ENCODE measurements around the gene BDP1. TPM values are rescaled to one million over a fixed set of nuclear protein-coding genes. Genes with fewer than 3 reads are reported as not detected.

The BDP1 gene
- total RNA-seq, 4 donors from 2014 or later, result 8.1 to 19.4 (median 14.2) TPM

- no peak for DNase-seq
- peaks cover 0 to 5% (median 5%) of the 10 kb centered on the region in 3 donors for H3K27me3 ChIP-seq
- H3K36me3 ChIP-seq, result peaks cover 0 to 14% of the 10 kb centered on the region in 2 donors
- ATAC-seq, result no peak
- intact Hi-C loops (cut with DNase I; ENCODE audit: low total_unique reads), result no loop called here
- TF ChIP-seq CTCF (IDR thresholded peaks at IDR 0.05 in 4 of 5, conservative IDR thresholded peaks at IDR 0.05 in 1 of 5) (no peak), POLR2A (IDR thresholded peaks at IDR 0.05) (no peak)
- H3K9me3 ChIP-seq, result no peaks in the 10 kb centered on the region
- H3K27ac ChIP-seq, result peak overlapping the region; percentile 86 to 87 (median 86)
- in situ Hi-C loops (cut with MboI; ENCODE audit: low sequenced_read_pairs in 4 of 4), result loop anchor here in 1 of 4 donors (25.0 kb wide), 1 partner anchor 307 kb away; no protein-coding TSS in a partner anchor
- H3K4me1 ChIP-seq, result peaks cover 16 to 21% of the 10 kb centered on the region in 2 donors
- H3K4me3 ChIP-seq, result peak overlapping the region; percentile 75 to 91 (median 85)
Measured at GRCh38 chr5:71454913-71455312, 538 bp upstream of the BDP1 start.

DNA sequence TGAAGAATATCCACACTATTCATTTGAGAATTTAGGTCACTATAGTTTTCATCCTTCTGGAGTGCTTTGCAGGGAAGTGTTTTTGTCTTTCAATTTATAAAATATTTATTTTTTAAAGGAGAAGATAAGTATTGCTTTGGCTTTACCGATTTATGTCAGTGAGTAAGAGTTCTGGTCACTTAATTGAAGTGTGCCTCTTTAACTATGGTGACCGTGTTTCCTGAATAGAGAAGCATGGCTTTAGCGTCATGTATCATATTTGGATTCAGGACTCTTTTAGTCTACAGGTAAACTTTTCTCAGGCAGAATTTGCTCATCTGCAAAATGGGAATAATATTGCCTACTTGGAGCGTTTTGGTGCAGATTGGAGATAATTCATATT is 902 bp downstream of the BDP1 start:
- peak overlapping the region; percentile 86 to 87 (median 86) for H3K27ac ChIP-seq
- no peak for DNase-seq
- no peaks in the 10 kb centered on the region for H3K27me3 ChIP-seq
- peak overlapping the region; percentile 75 to 91 (median 85) for H3K4me3 ChIP-seq
- TF ChIP-seq CTCF (IDR thresholded peaks at IDR 0.05 in 4 of 5, conservative IDR thresholded peaks at IDR 0.05 in 1 of 5), result no peak
- TF ChIP-seq POLR2A (IDR thresholded peaks at IDR 0.05), result no peak
- no peak for ATAC-seq
- intact Hi-C loops (cut with DNase I; ENCODE audit: low total_unique reads) (no loop called here), in situ Hi-C loops (cut with MboI; ENCODE audit: low sequenced_read_pairs in 4 of 4) (loop anchor here in 1 of 4 donors (25.0 kb wide), 1 partner anchor 306 kb away; no protein-coding TSS in a partner anchor)
- H3K36me3 ChIP-seq, result peaks cover 0 to 29% of the 10 kb centered on the region in 2 donors
- peaks cover 16 to 21% of the 10 kb centered on the region in 2 donors for H3K4me1 ChIP-seq
- no peaks in the 10 kb centered on the region for H3K9me3 ChIP-seq

- intact Hi-C loops (cut with DNase I; ENCODE audit: low total_unique reads) (no loop called here), in situ Hi-C loops (cut with MboI; ENCODE audit: low sequenced_read_pairs in 4 of 4) (loop anchor here in 1 of 4 donors (25.0 kb wide), 1 partner anchor 305 kb away; no protein-coding TSS in a partner anchor)
- DNase-seq (no peak), ATAC-seq (no peak)
- H3K27me3 ChIP-seq, result no peaks in the 10 kb centered on the region
- peaks cover 0 to 34% of the 10 kb centered on the region in 2 donors for H3K36me3 ChIP-seq
- peak overlapping the region in 1 of 4 donors; percentile 87 for H3K27ac ChIP-seq
- peak overlapping the region in 1 of 4 donors; percentile 91 for H3K4me3 ChIP-seq
- no peaks in the 10 kb centered on the region for H3K9me3 ChIP-seq
- TF ChIP-seq CTCF (IDR thresholded peaks at IDR 0.05 in 4 of 5, conservative IDR thresholded peaks at IDR 0.05 in 1 of 5) (no peak), POLR2A (IDR thresholded peaks at IDR 0.05) (no peak)
- peaks cover 16 to 21% of the 10 kb centered on the region in 2 donors for H3K4me1 ChIP-seq
Measured at GRCh38 chr5:71457106-71457505, 1.7 kb downstream of the BDP1 start.

DNA sequence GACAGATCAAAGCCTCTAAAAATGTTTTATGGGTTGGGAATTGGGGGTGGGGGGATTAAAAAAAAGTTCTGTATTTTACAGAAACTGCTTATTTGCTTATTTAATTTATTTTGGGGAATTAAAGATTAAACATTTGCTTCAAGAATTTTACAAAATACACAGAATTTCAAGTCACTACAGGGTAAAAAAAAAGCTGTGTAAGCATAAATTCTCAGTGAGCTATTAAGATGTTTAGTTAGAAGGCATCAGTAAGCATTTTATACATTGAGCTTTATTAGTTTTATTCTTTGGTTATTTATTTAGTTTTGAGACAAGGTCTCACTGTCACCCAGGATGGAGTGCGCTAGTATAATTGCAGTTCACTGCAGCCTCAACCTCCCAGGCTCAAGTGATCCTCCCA is 5.2 kb downstream of the BDP1 start:
- peaks cover 0 to 69% of the 10 kb centered on the region in 2 donors for H3K36me3 ChIP-seq
- in situ Hi-C loops (cut with MboI; ENCODE audit: low sequenced_read_pairs in 4 of 4), result loop anchor here in 1 of 4 donors (10.0 to 25.0 kb wide), 2 partner anchors 54 to 302 kb away; no protein-coding TSS in a partner anchor
- DNase-seq (no peak), ATAC-seq (no peak)
- no peak for TF ChIP-seq POLR2A (IDR thresholded peaks at IDR 0.05)
- no peak for TF ChIP-seq CTCF (IDR thresholded peaks at IDR 0.05 in 4 of 5, conservative IDR thresholded peaks at IDR 0.05 in 1 of 5)
- H3K4me3 ChIP-seq, result no peak overlapping the region
- no peaks in the 10 kb centered on the region for H3K9me3 ChIP-seq
- peaks cover 16 to 18% of the 10 kb centered on the region in 2 donors for H3K4me1 ChIP-seq
- H3K27me3 ChIP-seq, result no peaks in the 10 kb centered on the region
- no peak overlapping the region for H3K27ac ChIP-seq
- intact Hi-C loops (cut with DNase I; ENCODE audit: low total_unique reads), result no loop called here
